Stimulated activated CD8-positive, alpha-beta memory T cell treated with anti-CD3 and anti-CD28 coated beads, Interleukin-4, amount 100 ng/mL, for 48 hours (primary cell): ENCODE data around the gene TSPAN10.

Experiments
- DNase-seq: peaks from one replicate; pipeline ENCODE4 v3.0.0-alpha.2; 2020

Gene TSPAN10

DNA sequence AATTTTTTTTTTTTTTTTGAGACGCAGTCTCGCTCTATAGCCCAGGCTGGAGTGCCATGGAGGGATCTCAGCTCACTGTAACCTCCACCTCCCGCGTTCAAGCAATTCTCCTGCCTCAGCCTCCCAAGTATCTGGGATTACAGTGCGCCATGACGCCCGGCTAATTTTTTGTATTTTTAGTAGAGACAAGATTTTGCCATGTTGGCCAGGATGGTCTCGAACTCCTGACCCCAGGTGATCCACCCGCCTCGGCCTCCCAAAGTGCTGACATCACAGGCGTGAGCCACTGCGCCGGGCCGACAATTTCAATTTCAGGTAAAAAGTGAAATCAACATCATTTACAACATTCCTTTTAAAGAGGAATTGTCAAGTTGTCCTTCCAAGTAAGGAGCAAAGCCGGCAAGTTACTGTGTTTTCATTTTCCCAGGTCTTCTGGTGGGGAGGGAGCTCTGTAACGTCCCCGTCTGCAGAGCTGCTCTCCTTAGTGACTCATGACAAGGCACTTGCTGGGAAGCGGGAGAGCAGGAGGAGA, 957 bp upstream of the TSPAN10 start:
- no peak for DNase-seq

DNA sequence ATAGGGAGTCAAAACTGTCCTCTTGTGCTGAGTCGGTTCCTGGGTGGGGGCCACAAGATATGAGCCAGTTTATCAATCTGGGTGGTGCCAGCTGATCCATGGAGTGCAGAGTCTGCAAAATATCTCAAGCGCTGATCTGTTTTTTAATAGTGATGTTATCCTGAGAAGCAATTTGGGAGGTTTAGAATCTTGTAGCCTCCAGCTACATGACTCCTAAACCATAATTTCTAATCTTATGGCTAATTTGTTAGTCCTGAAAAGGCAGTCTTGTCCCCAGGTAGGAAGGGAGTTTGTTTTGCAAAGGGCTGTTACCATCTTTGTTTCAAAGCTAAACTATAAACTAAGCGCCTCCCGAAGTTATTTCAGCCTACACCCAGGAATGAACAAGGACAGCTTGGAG, 1.7 kb downstream of the TSPAN10 start:
- no peak for DNase-seq

DNA sequence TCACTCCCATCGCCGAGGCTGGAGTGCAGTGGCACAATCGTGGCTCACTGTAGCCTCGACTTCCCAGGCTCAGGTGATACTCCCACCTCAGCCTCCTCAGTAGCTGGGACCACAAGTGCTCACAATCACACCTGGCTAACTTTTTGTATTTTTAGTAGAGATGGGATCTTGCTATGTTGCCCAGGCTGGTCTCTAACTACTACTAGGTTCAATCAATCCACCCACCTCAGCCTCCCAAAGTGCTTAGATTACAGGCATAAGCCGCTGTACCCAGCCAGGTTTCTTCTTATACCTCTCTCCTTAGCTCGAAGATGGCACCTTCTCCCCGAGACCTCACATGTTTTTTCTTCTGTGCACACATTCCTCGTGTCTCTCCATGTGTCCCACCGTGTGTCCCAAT, 3.0 kb downstream of the TSPAN10 start:
- no peak for DNase-seq

DNA sequence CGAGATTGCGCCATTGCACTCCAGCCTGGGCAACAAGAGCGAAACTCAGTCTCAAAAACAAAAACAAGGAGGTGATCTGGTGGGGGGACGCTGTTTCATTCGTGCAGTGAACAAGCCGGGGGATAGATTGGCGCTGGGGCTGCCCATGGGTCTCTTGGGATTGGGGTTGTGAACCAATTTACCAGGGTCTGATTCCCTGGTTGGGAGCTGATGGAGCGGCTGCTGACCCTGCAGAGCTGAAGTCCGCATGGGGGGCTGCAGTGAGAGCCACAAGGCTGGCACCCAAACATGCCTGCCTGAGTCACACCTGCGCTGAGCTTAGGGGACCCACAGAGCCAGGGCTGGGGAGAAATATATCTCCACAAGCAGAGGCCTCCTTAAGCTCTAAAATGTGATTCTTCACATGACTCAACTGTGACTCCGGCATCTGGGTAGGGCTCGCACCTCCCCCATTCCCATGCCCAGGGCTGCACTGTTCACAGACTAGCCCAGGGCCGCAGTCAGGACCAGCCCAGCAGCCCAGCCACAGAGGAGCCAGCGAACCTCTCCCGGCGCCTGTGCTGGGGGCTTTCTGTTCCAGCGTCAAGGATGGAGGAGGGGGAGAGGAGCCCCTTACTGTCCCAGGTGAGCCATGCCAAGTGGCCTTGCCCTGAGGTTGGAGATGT, 5.0 kb downstream of the TSPAN10 start:
- no peak for DNase-seq

DNA sequence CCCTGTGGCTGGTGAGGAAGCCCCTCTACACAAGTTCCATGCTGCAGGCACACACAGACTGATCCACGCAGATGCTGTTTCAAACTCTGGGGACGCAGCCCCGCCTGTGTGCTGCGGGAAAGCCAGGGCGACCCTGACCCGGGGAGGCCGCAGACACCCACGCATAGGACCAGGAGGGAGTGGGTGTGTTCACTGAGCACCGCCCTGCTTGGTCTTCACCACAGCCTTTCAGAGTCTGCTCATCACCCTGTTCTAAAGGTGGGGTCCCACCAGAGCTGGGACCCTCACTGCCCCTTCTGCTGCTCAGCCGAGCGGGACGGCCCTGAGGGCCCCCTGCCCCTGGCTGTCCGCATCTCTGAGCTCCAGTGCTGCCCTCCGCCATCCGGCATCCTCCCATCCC, 7.5 kb downstream of the TSPAN10 start:
- no peak for DNase-seq

DNA sequence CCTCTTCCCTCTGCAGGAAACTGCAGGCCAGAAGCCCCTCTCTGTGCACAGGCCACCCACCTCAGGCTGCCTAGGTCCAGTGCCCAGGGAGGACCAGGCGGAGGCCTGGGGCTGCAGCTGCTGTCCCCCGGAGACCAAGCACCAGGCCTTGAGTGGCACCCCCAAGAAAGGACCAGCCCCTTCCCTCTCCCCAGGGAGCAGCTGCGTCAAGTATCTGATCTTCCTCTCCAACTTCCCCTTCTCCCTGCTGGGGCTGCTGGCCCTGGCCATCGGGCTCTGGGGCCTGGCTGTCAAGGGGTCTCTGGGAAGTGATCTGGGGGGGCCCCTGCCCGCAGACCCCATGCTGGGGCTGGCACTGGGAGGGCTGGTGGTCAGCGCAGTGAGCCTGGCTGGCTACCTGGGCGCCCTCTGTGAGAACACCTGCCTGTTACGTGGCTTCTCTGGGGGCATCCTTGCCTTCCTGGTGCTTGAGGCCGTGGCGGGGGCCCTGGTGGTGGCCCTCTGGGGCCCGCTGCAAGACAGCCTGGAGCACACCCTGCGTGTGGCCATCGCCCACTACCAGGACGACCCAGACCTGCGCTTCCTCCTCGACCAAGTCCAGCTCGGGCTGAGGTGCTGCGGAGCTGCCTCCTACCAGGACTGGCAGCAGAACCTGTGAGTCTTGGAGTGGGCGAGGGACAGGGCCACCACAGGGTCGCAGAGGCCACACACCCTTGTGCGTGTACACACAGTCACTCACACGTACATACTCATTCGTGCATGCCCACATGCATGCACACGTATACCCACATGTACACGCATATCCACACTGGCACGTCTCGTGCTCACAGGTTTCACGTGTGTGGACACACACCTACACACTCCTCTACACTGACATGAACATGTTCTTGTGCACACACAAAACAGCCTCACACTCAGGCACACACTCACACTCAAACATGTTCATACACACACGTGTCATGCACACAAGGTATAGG, 8.3 kb downstream of the TSPAN10 start:
- DNase-seq = no peak

DNA sequence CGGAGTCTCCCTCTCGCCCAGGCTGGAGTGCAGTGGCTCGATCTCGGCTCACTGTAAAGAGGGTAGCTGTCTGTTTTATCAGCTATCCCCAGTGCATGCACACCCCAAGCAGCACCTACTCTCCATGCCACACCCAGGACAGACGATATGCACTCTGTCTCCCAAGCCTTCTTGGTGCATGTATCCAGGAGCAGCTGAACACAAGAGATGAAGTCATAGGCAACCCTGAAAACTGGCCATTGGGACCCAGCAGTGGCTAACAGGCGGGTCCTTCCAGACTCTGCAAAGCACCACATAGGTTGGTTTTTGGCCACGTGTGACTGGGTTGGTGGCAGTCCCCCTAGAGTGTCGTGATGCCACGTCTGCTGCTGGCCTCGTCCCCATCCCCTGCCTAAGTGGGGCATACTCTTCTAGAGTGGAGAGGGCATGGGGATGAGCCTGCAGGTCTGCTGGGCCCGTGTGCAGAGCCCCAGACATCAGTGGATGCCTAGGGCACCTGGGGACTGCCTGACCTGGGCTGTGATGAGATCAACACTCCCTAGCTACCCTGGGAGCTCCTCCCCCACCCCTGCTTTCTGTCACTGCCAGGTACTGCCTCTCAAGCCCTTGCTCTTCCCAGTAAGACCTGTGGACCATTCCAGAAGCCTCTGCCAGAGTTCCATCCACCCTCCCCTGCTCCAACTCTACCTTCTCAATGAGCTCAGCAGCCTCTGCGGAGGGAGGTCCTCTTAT, 10.0 kb downstream of the TSPAN10 start:
- no peak for DNase-seq

DNA sequence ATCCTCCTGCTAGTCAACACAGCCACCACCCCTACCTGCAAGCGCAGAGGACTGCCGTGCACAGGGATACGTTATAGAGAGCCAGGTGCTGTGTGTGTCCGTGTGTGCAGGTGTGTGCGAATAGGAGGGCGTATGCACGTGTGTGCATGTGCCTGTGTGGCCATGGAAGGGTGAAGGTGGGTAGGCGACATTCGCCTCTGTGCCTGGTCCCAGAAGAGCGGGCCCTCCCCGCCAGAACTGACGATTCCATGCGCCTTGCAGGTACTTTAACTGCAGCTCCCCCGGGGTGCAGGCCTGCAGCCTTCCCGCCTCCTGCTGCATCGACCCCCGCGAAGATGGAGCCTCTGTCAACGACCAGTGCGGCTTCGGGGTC, 10.6 kb downstream of the TSPAN10 start:
- no peak for DNase-seq

DNA sequence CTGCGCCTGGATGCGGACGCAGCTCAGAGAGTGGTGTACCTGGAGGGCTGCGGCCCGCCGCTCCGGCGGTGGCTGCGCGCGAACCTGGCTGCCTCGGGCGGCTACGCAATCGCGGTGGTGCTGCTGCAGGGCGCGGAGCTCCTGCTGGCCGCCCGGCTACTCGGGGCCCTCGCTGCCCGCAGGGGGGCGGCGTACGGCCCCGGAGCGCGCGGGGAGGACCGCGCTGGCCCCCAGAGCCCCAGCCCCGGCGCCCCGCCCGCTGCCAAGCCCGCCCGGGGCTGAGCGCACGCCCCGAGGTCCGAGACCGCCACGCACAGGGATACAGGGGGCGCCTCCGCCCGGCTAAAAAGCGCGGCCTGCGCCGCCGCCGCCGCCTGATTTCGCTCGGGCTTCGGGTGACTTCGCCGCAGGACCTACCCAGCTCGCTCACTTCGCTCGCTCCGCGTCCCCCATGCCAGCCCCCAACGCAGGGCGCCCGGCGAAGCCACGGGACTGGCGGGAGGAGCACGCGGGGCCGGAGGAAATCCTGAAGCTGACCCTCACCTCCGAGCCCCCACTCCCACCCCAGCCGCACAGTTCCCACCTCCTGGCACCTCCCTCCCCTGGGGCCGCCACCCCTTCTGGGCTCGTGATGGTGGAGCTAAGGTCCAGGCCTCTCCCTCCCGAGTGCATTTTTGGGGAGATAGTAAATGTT, 11.2 kb downstream of the TSPAN10 start:
- no peak for DNase-seq

DNA sequence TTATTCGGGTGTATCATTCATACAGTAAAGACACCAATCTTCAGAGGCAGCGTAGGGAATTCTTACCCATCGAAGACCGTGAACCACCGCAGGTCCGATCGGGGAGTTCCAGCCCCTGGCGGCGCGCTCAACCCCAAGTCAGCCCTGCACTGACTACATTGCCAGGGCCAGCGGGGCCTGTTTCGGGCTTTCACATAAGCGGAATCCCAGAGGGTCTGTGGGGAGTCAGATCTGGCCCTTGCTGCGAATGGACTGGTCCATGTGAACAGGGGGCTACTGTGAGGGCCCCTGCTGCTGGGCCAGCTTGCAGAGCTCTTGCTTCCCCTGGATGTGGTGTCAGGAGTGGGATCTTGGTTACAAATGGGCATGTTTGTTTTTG, 11.7 kb downstream of the TSPAN10 start:
- no peak for DNase-seq

DNA sequence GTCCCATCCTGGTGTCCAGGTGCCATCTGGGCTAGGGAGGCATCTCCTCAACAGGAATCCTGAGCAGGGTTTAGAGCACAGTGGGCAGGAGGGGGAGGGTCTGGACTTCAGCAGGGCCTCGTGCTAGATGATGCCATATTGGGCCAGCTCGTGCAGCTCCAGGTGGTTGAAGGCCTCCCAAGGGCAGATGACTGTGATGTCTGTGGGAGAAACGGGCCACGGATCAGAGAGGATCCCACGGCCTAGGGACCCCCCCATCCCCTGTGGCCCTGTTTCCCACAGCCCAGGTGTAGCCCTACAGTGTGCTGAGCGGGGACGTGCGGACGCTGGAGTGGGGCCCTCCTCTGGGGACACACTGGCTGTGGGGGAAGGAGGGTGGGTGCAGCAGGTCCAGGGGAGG, 14.0 kb downstream of the TSPAN10 start:
- DNase-seq = no peak

DNA sequence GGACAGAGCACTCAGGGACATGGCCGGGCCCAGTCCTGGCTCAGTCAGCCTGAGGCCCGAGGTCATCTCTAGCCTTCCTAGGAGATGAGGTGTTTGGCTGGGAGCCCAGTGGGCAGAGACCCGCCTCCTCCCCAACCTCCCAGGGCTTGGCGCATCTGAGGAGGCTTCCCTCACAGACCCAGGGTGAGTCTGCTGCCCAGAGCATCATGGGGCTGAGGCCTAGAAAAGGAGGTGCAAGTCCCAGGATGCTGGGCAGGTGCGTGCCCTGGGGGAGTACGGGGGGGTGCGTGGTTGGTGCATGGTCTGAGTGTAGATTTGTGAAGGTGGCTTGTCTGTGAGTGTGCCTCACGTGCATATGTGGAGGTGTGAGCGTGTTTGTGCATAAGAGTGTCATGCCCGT, 14.7 kb downstream of the TSPAN10 start:
- DNase-seq = no peak

DNA sequence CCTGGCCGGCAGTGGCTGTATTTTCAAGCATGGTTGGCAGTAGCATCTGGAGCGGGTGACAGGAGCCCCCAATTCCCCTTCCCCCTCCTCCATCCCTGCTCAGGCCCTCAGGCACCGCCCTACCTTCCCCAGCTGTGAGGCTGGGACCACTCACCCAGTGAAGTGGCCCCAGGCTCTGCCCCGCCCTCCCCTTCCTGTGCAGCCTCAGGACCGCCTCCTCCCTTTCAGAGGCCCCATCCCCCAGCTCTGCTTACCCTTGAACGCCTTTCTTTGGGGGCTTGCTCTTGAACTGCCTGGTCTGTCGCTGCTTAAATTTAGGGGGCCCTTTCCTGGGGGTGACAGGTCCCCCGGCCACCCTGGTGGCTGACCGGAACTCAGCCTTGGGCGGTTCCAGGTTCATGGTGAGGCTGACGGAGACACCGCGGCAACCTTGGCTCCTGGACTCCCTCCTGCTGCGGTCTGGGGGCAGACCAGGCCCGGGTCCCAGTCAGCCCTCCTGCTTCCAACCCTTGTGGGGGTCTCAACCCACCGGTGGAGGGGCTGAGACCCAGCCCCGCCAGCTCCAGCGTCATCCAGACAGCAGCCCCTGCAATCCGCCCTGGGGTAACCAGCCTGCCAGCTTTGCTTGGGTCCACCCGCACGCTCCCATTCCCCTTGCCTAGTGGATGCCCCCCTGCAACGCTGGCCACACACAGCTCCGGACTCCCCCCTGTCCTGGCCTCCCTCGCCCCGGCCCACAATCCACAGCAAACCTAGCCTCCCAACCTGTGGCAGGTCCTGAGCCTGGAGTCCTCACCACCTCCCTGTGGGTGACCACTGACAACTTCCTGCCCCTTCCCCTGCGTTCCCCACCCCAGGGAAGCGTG, 16.1 kb downstream of the TSPAN10 start:
- peak; percentile 52 for DNase-seq

DNA sequence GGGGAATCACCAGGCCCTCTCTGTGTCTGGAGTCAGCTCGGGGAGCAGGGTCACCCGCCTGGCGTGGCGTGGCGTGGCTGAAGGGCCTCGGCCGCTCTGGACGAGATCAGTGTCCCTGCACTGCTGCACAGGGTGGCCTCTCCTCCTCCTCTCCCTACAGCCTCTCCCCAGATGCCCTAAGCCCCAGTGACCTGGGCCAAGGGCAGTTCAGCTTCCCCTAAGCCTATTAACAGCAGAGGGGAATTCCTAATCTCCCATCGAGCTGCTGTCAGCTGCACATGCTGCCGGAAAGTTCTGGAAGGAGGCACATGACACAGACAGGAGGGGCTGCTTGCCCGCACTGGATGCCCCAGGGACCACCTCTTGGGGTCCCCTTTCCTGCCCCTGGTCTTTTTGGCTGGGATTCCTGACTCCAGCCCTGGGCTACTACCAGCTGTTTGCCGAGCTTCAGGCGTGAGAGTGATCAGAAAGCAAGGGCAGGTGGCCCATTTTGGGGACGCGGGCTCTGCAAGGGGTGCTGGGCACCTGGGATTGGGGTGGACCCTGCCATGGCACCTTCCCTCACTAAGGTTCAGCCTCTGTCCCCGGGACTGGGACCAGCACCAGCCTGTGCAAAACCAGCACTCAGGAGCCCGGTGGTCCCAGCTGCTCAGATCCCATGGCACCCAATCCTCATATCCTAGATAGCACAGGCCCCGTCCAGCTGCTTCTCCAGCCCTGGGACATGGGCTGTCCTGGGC, 18.6 kb downstream of the TSPAN10 start:
- no peak for DNase-seq

DNA sequence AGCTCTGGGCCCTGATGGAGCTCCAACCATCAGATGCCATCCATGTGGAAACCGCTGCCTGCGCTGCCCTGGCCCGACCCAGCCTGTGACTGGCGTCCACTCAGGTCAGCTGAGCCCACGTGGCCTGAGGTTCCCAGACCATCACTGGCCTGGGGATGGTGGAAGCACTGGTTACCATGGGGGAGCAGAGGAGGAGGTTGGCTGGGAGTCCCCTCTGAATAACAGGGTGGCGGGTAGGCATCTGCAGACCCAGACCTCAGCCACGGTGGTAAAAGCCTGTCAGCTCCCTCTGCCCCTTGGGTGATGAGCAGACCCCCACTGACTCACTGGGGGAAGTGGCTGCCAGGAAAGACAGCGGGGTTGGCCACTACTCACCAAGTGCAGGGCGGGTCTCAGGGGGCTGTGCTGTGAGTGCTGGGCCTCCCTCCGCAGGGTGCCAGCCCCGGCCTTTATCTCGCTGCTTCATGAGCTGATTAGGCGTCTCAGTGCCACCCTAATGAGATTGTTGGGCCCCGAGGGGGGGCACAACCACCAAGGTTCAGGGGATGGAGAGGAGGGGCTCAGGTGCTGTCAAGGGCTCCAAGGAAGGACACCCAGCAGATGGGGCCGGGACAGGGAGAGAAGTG, 19.2 kb downstream of the TSPAN10 start, which contains the start of gene PDE6G:
Gene PDE6G, minus strand, starts transcription at position 425 of the 626 bp plus-strand sequence. CDS start 3,237 bp downstream, outside the sequence.
- no peak for DNase-seq

DNA sequence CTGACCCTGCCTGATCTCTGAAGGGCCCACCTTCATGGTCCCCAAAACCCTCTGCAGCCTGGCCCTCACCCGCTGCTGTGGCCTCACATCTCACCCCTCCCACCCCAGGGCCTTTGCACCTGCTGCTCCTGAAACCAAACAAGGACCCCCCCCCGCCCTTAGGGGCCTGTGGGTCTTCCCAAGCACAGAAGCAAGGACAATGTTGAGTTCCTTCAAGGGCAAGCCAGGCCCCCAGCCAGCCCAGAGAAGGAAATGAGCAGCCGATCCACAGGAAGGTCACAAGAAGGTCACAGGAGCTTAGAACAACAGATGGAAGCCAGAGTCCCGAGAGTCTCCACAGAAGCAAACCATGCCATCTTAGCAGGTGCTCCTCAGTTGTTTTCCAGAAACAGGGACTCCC, 19.8 kb downstream of the TSPAN10 start:
- no peak for DNase-seq

DNA sequence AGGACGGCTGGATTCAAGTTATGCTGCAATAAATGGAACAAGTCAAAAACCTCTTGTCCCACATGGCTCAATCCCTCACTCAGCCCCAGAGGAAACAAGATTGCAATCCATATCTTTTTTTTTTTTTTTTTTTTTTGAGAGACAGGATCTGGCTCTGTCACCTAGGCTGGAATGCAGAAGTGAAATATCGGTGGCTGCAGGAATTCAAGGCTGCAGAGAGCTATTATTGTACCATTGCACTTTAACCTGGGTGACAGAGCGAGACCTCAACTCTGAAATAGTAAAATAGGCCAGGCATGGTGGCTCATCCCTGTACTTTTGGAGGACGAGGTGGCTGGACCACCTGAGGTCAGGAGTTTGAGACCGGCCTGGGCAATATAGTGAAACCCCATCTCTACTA, 22.0 kb downstream of the TSPAN10 start:
- DNase-seq = no peak

DNA sequence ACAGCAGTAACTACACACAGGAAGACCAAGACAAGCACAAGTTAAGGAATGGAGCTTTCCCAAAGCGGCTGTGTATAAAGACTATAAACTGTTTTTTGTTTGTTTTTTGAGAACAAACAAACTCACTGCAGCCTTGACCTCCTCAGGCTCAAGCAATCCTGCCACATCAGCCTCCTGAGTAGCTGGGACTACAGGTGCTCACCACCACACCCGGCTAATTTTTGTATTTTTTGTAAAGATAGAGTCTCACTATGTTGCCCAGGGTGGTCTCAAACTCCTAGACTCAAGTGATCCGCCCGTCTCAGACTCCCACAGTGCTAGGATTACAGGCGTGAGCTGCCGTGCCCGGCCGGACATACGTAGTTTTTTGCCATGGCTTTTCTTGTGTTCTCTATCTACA, 23.4 kb downstream of the TSPAN10 start:
- DNase-seq = no peak

DNA sequence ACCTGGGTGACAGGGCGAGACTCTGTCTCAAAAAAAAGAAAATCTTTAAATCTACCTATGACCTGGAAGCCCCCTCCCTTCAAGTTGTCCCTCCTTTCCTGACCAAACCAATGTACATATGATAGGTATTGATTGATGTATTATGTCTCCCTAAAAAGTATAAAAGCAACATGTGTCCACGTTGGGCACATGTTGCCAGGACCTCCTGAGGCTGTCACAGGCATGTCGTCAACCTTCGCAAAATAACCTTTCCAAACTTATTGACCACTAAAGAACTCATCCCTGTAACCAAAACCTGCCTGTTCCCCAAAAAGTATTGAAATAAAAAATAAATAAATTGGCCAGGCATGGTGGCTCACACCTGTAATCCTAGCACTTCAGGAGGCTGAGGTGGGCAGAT, 25.0 kb downstream of the TSPAN10 start:
- DNase-seq = no peak

DNA sequence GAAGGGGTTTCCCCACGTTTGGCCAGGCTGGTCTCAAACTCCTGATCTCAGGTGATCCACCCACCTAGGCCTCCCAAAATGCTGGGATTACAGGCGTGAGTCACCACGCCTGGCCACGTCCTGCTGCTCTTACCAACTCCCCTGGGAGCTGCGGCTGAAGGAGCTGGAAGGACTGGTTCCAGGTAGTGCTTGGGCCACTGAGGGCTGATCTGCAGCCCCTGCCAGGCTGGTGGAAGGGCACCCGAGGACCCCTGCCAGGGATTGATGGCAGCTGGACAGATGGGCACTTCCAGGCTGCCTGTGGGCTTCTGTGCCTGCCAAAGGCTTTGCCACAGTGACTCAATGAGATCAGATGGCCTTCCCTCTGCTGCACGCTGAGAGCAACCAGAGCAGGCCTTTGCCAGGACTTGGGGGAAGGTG, 27.1 kb downstream of the TSPAN10 start:
- peak; percentile 39 for DNase-seq
